ENCODE results near the gene KIAA1549. TPM values are rescaled to one million over a fixed set of nuclear protein-coding genes. Genes with fewer than 3 reads are reported as not detected.

Gene KIAA1549
- polyA plus RNA-seq, 2 of the 4 experiments (the other 2 are of a cell fraction) = 4.1 to 4.7 TPM

DNA sequence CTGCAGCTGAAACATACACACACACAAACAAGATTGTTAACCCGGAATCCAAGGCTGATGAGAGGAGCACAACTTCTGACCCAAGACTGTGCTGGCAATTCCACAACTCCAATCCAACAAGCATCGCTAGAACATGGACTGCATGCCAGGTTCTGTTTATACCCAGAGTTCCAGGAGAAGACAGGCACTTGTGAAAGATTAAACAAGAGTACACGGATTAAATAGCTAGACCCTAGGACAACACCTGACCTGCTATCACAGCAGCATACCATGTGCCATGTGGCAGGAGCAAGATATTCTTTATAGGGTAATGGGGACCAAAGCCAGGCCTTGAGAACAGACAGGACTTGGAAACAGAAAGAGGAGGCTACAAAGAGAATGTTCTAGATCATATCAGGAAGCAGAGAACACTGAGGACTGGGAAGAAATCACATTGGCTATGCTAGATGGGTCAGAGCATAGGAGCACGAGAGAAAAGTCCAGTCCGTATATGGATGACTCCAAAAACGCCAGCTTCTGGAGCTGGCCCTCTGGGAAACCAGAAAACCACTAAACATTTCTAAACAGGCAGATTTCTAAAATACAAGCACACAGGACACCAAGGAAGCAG, 99.5 kb downstream of the KIAA1549 start:
- no peaks in the 10 kb centered on the region for H3K9me3 ChIP-seq
- H3K4me3 ChIP-seq = no peak overlapping the region
- FAIRE-seq = no peak
- ChIA-PET POLR2A (no interaction called here), CTCF (interaction anchor here (0.7 to 1.1 kb wide), 2 partner anchors 16 to 100 kb away, joined by 3 to 4 read pairs; no protein-coding TSS in a partner anchor)
- ATAC-seq = no peak
- H3K27ac ChIP-seq = no peak overlapping the region
- no peaks in the 10 kb centered on the region for H3K4me1 ChIP-seq
- TF ChIP-seq CHD2 (IDR thresholded peaks at IDR 0.05; ENCODE audit: low read length, partially characterized antibody) (no peak), TFCP2L1 (CRISPR knock-in tag; IDR thresholded peaks at IDR 0.05) (no peak), CEBPB (IDR thresholded peaks at IDR 0.05) (no peak), HDAC2 (IDR thresholded peaks at IDR 0.05) (no peak), ESRRA (IDR thresholded peaks at IDR 0.05; ENCODE audit: borderline replicate concordance, low read length) (no peak), CBX2 (IDR thresholded peaks at IDR 0.05; ENCODE audit: borderline replicate concordance, low read depth) (no peak), NFE2L2 (conservative IDR thresholded peaks at IDR 0.05; ENCODE audit: low read length) (no peak)
- TF ChIP-seq, protein P1, sequence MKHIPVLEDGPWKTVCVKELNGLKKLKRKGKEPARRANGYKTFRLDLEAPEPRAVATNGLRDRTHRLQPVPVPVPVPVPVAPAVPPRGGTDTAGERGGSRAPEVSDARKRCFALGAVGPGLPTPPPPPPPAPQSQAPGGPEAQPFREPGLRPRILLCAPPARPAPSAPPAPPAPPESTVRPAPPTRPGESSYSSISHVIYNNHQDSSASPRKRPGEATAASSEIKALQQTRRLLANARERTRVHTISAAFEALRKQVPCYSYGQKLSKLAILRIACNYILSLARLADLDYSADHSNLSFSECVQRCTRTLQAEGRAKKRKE (CRISPR knock-in tag; IDR thresholded peaks at IDR 0.05; ENCODE audit: low read depth) = no peak
- TF ChIP-seq, protein P2, sequence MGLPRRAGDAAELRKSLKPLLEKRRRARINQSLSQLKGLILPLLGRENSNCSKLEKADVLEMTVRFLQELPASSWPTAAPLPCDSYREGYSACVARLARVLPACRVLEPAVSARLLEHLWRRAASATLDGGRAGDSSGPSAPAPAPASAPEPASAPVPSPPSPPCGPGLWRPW (IDR thresholded peaks at IDR 0.05) = no peak
- TF ChIP-seq, protein P3, sequence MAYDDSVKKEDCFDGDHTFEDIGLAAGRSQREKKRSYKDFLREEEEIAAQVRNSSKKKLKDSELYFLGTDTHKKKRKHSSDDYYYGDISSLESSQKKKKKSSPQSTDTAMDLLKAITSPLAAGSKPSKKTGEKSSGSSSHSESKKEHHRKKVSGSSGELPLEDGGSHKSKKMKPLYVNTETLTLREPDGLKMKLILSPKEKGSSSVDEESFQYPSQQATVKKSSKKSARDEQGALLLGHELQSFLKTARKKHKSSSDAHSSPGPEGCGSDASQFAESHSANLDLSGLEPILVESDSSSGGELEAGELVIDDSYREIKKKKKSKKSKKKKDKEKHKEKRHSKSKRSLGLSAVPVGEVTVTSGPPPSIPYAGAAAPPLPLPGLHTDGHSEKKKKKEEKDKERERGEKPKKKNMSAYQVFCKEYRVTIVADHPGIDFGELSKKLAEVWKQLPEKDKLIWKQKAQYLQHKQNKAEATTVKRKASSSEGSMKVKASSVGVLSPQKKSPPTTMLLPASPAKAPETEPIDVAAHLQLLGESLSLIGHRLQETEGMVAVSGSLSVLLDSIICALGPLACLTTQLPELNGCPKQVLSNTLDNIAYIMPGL (CRISPR knock-in tag; IDR thresholded peaks at IDR 0.05; ENCODE audit: borderline replicate concordance) = no peak
- TF ChIP-seq, protein P4, sequence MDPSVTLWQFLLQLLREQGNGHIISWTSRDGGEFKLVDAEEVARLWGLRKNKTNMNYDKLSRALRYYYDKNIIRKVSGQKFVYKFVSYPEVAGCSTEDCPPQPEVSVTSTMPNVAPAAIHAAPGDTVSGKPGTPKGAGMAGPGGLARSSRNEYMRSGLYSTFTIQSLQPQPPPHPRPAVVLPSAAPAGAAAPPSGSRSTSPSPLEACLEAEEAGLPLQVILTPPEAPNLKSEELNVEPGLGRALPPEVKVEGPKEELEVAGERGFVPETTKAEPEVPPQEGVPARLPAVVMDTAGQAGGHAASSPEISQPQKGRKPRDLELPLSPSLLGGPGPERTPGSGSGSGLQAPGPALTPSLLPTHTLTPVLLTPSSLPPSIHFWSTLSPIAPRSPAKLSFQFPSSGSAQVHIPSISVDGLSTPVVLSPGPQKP (IDR thresholded peaks at IDR 0.05; ENCODE audit: low read depth, low read length) = no peak
- no peak for DNase-seq (ENCODE audit: low read depth in 1 of 2, low spot score in 1 of 2)
- H3K4me2 ChIP-seq = no peak overlapping the region
- WGBS (ENCODE audit: missing lambda C conversion rate) = 79% methylated on average over 6 of the region's 6 CpGs

DNA sequence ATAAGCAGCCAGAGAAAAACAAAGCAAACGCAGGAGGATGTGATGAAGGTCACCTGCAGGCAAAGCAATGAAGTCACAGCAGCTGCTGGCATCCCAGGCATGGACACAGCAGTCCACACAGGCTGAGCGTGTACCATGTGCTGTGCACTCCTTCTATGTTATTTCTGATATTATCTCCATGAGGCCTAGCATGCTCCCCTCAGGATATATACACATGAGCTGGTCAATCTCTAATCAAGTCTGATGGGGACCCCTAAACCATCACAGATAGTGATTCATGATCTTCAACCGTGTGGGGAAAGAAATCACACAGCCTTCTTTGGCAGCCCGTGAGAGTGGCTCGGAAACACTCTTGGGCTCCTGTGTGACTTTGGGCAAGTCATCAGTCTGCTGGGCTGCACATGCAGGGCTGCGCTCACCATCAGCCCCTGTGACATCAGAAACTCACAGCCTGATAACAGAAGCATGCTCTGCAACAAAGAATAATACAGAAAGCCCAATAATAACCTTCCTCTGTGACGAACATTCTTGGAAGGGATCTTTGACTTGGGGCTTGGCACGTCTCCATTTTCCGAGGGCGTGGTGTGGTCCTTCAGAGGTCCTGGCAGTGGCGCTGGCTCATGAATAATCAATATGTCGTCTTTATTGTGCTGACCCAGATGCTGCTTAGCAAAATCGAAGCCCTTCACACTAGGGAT, 100.2 kb downstream of the KIAA1549 start:
- Histone ChIP-seq H3K9me3 (no peaks in the 10 kb centered on the region), H3K4me3 (no peak overlapping the region), H3K4me1 (peaks cover 6% of the 10 kb centered on the region; the same call in 2 of the 3 replicates), H3K4me2 (no peak overlapping the region), H3K27ac (no peak overlapping the region)
- DNase-seq (ENCODE audit: low read depth in 1 of 2, low spot score in 1 of 2) = no peak
- no peak for ATAC-seq
- WGBS (ENCODE audit: missing lambda C conversion rate) = 90% methylated on average over 13 of the region's 13 CpGs
- no peak for FAIRE-seq
- POLR2A ChIA-PET = no interaction called here
- CTCF ChIA-PET = interaction anchor here (1.1 kb wide), 1 partner anchor 101 kb away, joined by 3 read pairs; no protein-coding TSS in a partner anchor
- TF ChIP-seq, protein P5, sequence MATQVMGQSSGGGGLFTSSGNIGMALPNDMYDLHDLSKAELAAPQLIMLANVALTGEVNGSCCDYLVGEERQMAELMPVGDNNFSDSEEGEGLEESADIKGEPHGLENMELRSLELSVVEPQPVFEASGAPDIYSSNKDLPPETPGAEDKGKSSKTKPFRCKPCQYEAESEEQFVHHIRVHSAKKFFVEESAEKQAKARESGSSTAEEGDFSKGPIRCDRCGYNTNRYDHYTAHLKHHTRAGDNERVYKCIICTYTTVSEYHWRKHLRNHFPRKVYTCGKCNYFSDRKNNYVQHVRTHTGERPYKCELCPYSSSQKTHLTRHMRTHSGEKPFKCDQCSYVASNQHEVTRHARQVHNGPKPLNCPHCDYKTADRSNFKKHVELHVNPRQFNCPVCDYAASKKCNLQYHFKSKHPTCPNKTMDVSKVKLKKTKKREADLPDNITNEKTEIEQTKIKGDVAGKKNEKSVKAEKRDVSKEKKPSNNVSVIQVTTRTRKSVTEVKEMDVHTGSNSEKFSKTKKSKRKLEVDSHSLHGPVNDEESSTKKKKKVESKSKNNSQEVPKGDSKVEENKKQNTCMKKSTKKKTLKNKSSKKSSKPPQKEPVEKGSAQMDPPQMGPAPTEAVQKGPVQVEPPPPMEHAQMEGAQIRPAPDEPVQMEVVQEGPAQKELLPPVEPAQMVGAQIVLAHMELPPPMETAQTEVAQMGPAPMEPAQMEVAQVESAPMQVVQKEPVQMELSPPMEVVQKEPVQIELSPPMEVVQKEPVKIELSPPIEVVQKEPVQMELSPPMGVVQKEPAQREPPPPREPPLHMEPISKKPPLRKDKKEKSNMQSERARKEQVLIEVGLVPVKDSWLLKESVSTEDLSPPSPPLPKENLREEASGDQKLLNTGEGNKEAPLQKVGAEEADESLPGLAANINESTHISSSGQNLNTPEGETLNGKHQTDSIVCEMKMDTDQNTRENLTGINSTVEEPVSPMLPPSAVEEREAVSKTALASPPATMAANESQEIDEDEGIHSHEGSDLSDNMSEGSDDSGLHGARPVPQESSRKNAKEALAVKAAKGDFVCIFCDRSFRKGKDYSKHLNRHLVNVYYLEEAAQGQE (IDR thresholded peaks at IDR 0.05) = no peak
- TF ChIP-seq RAD21 (conservative IDR thresholded peaks at IDR 0.05 in 1 of 2, IDR thresholded peaks at IDR 0.05 in 1 of 2) = no peak
- no peak for TF ChIP-seq FOSL2 (IDR thresholded peaks at IDR 0.05)
- TF ChIP-seq FOSL2 (CRISPR knock-in tag; IDR thresholded peaks at IDR 0.05) = no peak
- no peak for TF ChIP-seq SREBF2 (IDR thresholded peaks at IDR 0.05)
- no peak for TF ChIP-seq POLR2A (IDR thresholded peaks at IDR 0.05; ENCODE audit: low read length)
- TF ChIP-seq NR3C1 (IDR thresholded peaks at IDR 0.05) = no peak
- no peak for TF ChIP-seq ZSCAN20 (CRISPR knock-in tag; IDR thresholded peaks at IDR 0.05)
- no peak for TF ChIP-seq ZNF302 (CRISPR knock-in tag; IDR thresholded peaks at IDR 0.05)
- TF ChIP-seq CHD2 (IDR thresholded peaks at IDR 0.05; ENCODE audit: low read length, partially characterized antibody) = no peak
- TF ChIP-seq HEYL (CRISPR knock-in tag; IDR thresholded peaks at IDR 0.05) = no peak
- no peak for TF ChIP-seq ZC3H11A (IDR thresholded peaks at IDR 0.05)
- TF ChIP-seq, protein P3 (CRISPR knock-in tag; IDR thresholded peaks at IDR 0.05; ENCODE audit: borderline replicate concordance) = no peak
- TF ChIP-seq, protein P1 (CRISPR knock-in tag; IDR thresholded peaks at IDR 0.05; ENCODE audit: low read depth) = no peak
- TF ChIP-seq, protein P6, sequence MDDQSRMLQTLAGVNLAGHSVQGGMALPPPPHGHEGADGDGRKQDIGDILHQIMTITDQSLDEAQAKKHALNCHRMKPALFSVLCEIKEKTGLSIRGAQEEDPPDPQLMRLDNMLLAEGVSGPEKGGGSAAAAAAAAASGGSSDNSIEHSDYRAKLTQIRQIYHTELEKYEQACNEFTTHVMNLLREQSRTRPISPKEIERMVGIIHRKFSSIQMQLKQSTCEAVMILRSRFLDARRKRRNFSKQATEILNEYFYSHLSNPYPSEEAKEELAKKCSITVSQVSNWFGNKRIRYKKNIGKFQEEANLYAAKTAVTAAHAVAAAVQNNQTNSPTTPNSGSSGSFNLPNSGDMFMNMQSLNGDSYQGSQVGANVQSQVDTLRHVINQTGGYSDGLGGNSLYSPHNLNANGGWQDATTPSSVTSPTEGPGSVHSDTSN (IDR thresholded peaks at IDR 0.05) = no peak
- TF ChIP-seq RFX5 (IDR thresholded peaks at IDR 0.05) = no peak
